Activated CD4-positive, alpha-beta T cell treated with anti-CD3 and anti-CD28 coated beads, Interleukin-2, amount 50 U/mL, for 24 hours (primary cell): ENCODE data around the gene CXCL14.

Source experiments
- DNase-seq, 2 donors: peaks; one replicate each; pipeline ENCODE4 v3.0.0-alpha.2; 2020; ENCODE audit warnings: low read depth in 1 of 2, low spot score in 1 of 2

The CXCL14 gene

DNA sequence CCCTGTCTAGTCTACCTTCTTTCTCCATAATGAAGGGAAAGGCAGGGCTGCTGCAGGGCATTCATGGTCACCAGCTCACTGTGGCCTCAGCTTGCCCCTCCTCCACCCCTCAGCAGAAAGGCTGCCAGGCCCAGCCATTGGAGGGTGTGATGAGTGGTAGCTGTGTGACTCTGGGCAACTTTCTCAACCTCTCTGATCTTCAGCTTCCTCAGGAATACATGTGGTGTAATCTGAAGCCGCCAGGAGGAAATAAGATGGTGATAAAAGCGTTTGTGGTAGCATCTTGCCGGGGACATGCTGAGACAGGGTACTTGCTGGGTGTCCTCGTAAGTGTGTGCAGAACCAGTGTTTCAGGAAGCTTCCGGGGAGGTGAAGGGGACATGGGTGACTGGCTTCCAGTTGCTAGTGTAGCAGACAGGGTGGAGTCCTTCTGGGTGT lies 9.8 kb downstream of the CXCL14 start:
- no peak for DNase-seq

DNA sequence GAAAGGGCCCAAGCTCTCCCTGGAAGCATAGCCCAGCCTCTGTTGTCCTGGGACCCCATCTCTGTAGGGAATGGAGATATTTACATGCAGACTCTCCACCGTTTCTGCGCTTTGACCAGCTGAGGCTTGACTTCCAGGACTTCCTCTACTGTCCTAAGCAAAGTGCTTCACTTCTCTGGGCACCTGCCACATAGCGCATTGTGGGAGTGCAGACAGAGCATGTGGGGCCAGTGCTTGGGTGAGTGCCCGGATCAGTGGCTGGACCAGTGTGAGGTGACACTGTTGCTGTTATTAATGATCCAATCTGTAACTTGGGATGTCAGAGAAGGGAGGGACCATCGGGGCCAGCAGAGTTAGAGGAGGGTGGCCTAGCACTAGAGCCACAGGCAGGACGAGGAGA lies 10.5 kb downstream of the CXCL14 start:
- DNase-seq: no peak

DNA sequence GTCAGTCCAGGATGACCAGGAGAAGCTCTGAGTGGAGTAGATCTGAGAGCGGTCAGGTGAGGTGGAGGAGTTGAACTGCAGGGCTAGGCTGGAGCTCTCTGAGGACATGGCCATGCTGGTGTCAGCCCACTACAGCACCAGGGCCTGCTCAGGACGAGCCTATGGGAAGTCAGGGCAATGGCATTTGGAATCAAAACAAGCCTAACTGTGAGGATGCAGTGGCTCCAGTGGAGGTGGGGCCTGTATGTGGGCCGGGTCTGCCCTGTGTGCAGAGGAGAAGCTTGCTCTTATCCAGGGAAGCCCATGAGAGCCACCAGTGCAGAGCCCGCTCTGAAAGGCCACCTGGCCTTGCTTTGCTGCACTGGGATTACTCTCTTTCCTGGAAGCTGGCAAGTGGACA lies 11.1 kb downstream of the CXCL14 start:
- DNase-seq: no peak

DNA sequence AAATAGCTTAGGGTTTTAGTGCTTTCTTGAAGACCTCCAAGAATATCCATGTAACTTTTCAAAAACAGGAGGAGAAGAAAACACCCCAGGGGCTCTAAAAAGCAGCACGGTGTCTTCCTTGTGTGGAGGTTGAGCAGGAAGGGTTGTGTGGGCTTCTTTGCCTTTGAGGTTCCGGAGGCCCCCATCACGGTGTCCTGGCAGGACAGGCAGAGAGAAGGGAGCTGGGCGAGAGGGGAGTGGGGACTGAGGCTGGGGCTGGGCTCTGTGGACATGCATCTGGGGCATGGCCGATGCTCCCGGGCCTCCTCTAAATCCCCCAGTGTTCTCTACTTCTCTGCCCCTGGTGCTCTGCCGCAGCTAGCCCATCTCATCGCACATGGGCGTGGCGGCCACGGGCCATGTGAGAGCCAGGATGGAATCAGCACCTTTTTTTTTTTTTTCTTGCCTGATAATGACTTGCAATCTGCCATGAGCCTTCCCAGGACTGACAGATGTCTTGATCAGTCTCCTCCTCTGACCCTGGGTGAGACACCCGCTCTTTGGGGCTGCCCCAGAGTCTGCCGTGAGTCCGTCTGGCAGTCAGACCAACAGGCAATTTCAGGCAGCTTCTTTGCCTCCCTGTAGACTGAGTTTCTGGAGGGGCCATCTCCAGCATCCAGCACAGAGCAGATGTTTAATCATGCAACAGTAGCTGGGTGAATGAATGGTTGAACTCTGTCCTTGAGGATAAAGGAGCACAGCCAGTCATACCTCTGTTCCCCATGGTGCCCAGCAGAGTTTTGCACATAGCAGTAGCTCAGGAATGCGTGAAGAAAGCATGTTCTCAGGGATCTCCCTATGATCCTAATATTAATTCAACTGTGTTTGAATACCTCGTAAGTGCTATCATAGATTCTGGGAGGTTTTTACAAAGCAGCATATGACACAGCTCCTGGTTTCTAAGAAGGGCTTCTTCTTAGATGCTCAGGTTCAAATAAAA lies 12.1 kb downstream of the CXCL14 start:
- no peak for DNase-seq

DNA sequence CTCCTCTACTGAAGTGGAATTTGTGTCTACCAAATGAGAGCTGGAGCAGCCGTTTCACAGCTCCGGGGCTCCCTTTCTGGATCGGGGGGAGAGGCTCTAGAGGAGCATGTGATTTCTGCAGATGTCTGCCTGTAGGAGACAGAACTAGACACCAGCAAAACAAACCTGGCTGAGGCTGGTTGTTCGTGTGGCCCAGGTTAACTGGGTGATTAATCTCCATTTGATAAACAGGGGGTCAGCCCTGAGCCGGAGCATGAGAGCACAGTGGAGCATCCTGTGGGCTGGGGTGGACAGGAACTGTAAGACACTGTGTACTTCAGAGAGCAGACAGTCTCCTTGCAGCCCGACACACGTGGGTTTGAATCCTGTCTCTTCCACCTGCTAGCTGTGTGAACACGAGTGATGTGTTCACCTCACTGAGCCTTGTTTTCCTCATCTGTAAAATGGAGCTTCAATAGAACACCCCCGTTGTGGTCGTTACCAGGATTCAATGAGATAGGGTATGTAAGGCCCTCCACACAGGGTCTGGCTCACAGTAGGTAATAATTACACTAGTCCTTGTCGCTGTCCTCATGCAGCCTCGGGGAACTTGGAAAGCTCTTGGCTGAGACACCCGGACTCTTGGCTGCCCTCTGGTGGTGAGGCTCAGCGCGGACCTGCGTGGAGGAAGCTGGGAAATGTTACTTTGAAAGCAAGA lies 12.9 kb downstream of the CXCL14 start:
- peak; percentile 37 to 56 for DNase-seq

DNA sequence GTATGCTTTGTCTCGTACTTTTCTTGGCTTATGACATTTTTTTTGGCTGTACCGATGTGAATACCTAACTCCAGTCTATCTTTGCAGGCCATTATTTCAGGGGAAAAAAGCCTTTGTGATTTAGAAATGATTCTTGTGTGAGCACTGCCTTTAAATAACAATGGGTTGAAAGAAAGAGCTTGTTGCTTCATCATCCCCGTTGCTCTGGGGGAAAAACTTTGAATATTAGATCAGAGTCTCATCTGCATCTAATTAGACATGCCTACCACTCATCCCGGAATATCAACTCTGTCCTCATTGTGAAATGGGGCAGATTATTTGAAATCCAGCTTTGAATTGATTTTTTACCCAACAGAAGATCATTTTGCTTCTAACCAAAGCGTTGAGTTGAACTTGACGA lies 13.5 kb downstream of the CXCL14 start:
- no peak for DNase-seq

DNA sequence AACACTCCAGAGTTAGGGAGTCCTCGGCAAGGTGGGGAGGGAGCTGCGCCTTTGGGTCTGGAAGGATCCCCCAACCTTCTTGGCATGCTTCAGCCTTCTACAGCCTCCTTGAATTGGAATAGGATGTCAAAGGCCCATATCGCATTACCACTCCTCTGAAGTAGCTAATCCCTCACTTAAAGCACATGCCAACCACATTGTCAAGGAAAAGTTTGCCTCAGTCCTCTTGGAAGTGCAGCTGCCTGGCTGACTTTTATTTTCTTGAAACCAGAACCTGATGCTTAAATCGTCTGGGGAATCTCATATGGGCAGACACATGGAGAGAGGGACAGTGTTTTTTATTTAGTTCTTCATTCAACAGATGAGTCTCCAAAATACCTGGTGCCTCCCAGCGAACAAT lies 14.5 kb downstream of the CXCL14 start:
- no peak for DNase-seq

DNA sequence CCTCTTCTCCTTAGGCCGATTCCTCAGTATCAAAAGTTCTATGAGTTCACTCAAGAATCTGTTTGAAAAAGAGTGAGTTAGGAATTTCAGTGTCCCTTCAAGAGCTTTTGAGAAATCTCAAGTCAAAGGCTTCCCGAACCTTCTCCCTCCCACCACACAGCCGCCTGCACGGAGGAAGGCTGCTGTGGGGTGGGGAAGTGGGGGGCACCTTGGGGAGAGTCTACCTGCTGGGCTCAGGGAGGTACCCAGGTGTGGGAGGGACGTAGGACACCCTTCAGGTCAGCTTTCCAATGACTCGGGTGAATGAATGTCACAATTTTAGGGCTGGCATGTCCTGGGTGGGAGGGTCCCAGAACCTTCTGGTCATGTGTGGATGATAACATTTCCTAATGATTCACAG lies 17.5 kb downstream of the CXCL14 start:
- no peak for DNase-seq

DNA sequence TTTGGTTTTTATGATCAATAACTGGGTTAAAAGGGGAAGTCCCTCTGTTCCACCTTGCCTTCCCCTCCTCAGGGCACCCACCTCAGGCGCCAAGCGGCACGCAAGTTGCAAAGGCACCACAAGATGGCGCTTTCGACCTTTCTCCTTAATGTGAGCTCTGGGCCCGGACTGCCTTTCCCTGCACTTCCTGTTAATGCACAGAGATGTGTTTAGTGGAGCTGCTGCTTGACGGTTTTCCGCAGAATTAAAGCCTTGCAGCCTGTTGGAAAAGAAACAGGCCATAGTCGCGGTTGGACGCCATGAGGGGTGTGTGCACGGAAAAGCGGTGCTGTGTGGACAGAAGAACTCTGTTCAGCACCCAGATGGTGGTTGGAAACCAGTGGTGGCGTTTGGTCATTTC lies 17.9 kb downstream of the CXCL14 start:
- peak; percentile 32 to 59 for DNase-seq

DNA sequence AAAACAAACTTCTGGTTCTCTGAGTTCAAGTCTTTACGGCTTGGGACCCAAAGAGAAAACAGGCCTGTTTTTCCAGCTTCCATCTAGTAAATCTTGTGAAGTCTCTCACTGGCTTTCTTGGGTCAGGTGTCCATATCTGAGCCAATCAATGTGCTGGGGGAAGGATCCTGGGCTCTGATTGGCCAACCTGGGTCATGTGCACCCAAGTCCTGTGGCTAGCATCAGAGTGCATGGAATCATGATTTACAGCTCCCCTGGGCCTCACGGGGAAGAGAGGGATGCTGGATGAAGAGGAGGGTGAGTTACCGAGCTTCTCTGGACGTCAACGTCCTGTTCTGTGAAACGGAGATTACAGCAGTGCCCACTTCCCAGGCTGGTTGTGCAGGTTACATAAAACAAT lies 19.4 kb downstream of the CXCL14 start:
- DNase-seq: no peak

DNA sequence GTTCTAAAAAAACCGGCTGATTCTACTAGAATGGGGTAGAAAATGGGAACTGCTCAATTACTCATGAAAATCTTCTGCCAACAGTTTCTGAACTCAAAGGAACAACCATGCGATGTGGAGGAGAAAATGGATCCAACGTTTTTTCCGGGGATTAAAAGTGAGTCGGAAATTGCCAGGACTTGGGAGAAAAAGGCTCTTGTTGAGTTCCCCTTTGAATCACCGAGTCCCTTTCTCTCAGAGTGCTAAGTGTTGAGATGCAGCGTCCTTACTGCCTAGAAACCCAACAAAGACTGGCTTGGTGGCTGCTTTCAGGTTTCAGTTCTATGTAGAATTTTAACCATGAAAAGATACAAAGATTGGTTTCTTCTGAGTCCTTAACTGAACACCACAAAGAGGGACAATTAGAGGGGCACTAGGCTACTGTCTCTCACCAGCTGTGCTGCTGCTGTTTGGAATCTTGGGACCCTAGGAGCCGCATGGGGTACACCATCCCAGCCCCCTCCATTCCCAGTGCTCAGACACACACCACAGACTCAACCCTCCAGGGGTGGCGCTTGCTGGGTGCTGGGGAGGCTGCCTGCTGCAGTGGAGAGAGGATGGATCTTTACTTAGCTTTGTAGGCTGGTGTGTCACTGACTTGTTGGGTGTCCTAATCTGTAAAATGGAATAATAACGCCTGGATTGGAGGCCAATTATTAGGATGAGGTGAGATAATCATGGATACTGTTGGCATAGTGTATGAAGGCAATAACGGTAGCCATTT lies 21.5 kb downstream of the CXCL14 start:
- no peak for DNase-seq

DNA sequence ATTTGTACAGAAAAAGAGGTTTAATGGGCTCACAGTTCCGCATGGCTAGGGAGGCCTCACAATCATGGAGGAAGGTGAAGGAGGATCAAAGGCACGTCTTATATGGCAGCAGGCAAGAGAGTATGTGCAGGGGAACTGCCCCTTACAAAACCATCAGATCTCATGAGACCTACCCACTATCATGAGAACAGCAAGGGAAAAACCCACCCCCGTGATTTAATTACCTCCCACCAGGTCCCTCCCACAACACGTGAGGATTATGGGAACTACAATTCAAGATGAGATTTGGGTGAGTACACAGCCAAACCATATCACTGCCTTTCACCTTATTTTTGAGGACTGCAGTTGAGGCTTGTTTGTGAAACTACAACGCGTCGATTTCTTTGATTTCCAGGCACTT lies 22.2 kb downstream of the CXCL14 start:
- DNase-seq: no peak

DNA sequence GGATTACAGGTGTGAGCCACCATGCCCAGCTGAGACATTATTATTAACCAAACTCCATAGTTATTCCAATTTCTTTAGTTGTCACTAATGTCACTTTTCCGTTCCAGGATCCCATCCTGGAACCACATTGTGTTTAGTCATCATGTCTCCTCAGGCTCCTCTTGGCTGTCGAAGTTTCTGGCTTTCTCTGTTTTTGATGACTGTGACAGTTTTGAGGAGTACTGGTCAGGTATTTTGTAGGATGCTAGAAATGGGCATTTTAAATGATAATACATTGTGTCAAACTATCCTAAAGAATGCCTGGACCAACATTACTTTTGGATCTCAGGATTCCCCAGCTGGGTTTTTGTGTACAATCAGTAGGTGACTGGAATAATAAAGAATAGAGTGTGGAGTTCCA lies 23.3 kb downstream of the CXCL14 start:
- DNase-seq: no peak

DNA sequence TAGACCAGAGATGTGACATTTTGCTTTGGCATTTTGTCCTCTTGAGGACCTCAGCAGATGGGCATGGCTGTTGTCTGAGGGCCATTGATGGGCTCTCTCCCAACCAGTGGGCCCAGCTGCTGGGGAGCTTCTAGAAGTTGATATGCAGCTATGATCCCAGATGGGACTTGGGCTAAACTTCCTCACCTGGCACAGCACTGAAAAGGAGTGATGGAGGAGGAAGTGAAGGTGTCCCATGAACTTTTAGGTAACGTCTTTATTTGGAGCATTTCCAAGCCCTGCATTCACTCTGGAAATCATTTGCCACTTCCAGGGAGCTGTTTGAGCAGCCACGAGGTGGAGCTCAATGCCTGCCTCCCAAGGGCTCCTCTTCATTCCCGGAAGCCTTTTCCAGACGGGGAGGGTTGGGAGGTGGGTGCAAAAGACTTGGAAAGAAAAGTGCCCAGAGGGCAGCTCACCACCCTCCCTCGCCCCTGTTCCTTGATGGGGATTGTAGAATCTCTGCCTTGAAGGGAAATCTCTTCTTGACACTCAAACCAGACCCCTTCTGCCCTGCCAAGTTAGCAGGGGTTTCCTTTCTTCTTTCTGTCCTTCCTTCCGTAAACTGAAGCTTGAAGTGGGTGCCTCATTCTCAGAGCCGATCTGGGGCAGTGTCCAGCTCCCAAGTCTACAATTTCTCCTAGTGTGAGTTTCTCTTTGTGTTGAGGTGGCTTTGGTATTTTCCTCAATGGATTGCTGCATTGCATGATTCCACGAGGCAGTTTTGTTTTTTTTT lies 24.9 kb downstream of the CXCL14 start:
- no peak for DNase-seq

DNA sequence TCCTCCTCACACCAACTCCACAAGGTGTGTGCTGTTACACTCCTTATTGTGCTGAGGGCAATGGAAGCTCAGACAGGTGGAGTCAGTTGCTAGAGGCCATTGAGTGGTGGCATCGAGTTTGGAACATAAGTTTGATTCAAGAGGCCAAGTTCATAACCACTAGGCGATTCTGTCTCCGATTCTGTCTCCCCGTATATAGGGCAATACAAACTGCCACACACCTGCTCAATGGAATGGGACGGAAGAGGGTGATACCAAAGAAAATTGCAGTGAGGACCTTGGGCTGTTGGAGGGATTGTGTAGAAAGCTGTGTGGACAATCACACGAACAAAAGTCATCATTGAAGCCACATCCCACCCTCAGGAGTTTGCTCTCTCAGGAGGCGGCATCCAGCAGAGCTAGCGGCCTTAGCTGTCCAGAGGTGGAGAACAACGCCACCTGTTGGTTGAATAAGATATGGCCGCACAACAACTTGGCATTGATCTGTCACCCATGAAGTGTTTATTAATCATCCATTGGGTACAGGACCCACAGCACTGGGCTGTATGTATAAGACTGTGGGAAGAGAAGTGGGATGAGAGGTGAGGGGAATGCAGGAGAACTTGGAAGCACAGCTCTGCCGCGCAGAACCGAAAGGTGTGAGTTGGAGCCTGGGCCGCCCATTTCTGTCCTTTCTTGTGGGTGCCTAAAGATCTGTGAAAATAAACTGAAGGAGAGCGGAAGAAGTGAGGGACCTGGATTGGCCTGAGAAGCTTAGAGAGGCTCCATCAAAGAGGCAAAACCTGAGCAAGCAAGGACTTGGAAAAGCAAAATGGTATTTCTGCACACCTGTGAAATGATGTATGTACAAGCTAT lies 27.0 kb downstream of the CXCL14 start:
- peak in 1 of 2 donors; percentile 36 for DNase-seq

DNA sequence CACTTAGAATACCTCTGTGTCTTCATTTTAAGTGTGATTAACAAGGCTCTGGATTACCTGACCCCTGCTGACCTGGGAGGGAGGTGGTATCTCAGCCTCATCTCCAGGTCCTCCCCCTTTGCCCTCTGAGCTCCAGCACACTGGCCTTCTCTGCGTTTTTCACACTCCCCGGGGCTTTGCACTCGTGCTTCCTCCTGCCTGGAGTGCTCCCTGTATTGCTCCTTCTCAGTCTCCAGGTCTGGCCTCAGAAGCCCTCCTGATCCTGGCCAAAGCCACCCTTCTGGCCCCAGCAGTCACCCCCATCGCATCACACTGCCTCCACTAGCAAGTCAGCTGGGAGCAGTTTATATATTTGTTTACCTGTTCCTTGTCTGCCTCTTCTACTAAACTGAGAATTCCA lies 29.4 kb downstream of the CXCL14 start:
- no peak for DNase-seq

DNA sequence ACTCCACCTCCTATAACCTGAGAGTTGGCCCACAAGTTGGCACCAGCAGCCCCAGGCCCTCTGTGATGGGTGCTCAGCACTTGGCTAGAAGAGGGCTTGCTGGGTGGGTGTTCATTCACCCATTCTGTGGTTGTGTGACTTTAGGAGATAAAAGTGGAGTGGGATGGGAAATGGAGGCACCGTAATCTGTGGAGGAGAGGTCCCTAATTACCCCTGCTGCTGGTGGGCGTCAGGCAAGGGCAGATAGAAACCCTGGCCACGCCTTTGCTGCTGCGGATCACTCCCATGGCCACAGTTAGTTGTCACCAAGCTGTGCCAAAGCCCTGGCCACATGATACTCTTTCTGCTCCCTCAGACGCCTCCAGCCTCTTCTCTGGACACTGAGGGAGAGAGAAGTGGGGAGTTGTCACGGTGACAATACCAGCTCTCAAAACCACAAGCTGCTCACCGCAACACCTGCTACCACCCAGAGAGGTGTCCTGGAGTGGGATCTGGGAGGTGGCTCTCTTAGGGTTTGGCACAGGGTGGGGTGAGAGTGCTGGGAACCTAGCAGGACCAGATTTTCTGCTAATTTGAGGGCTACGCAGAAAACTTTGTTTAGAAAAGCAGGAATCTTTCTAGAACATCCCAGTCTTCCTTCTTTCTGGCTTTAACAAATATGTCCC lies 31.1 kb downstream of the CXCL14 start:
- DNase-seq: no peak

DNA sequence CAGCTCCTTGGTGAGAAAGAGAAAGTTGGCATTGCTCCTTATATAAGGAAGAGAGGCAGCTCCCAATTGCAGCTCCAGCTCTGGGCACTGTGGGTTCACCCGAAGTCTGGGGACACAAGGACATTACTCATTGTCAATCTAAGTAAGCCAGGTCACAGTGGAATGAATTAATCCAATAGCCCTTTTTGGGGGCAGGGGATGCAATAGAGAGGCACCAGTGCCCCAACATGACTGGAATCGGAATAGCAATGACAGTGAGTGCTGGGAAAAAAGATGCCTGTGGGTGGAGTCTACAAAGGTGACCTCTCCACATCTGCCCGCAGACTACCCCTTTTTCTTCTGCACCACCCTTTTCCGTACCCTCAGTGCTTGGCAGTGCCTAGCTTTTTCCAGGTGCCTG lies 31.9 kb downstream of the CXCL14 start:
- DNase-seq: no peak

DNA sequence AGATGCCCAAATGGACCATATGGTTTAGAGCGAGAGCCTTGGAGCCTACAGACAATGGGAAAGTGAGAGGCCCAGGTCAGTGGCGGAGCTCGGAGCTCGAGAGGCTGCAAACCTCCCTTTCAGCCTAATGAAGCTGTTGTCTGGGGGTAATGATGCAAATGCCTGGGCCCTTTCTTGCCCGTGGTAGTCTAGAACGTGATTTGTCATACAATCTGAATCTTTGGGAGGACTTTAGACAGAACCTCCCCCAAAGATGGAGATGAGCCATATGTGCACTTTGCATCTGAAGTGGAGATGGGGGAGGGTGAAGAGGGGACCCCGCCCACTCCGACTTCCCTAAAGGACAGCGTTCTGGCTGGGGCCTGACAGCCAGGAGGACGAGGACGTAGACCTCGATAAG lies 32.7 kb downstream of the CXCL14 start:
- no peak for DNase-seq
